Measurements from ENCODE around the gene RBM26. TPM values are rescaled to one million over a fixed set of nuclear protein-coding genes. Genes with fewer than 3 reads are reported as not detected.

RBM26 gene
- total RNA-seq, result 10 to 100 TPM; 59.3 to 70.3 (median 66.5) TPM
- 80.8 TPM for total RNA-seq (2013)

GRCh38 chr13:79405831-79406596, at the start of gene RBM26:
Gene RBM26 (minus strand): TSS chr13:79406255. CDS start chr13:79405774, 481 bp downstream.
- Histone ChIP-seq H3K36me3 (ENCODE audit: control insufficient read depth, insufficient read depth, low read length) (no peaks in the 10 kb centered on the region), H3K27me3 (ENCODE audit: control insufficient read depth, insufficient read depth, low read length) (no peaks in the 10 kb centered on the region), H3K9me3 (ENCODE audit: control insufficient read depth, insufficient read depth, low read length) (no peaks in the 10 kb centered on the region), H3K27ac (ENCODE audit: low read length) (peak within 1 kb of the TSS; percentile 96), H3K4me1 (ENCODE audit: control insufficient read depth, insufficient read depth, low read length) (peaks cover 9% of the 10 kb centered on the region), H3K4me3 (ENCODE audit: low read length) (peak within 1 kb of the TSS; percentile 92)
- Mint-ChIP-seq H3K4me1 (peaks cover 13 to 24% of the 10 kb centered on the region in 2 donors), H3K36me3 (no peaks in the 10 kb centered on the region), H3K9me3 (no peaks in the 10 kb centered on the region), H3K27ac (no peak within 1 kb of the TSS), H3K4me3 (peak within 1 kb of the TSS; percentile 83), H3K27me3 (ENCODE audit: low read depth in 2 of 2) (no peaks in the 10 kb centered on the region)
- ATAC-seq (peak; percentile 89 to 92 (median 89)), DNase-seq (peak; percentile 91 to 98)
- under 1% methylated on average over 71 of the region's 72 CpGs for WGBS (ENCODE audit: insufficient coverage)
- no peak for TF ChIP-seq CTCF (IDR thresholded peaks at IDR 0.05)
- intact Hi-C loops (cut with micrococcal nuclease), result loop anchor here (1.0 to 10.0 kb wide), 2 partner anchors 45 to 751 kb away; partner anchors contain the start of gene OBI1

GRCh38 chr13:79455331-79455730, 49.3 kb upstream of the RBM26 start:
- Histone ChIP-seq H3K9me3 (ENCODE audit: control insufficient read depth, insufficient read depth, low read length) (no peaks in the 10 kb centered on the region), H3K4me1 (ENCODE audit: control insufficient read depth, insufficient read depth, low read length) (peaks cover 6% of the 10 kb centered on the region), H3K4me3 (ENCODE audit: low read length) (no peak overlapping the region), H3K27ac (ENCODE audit: low read length) (no peak overlapping the region), H3K27me3 (ENCODE audit: control insufficient read depth, insufficient read depth, low read length) (no peaks in the 10 kb centered on the region), H3K36me3 (ENCODE audit: control insufficient read depth, insufficient read depth, low read length) (no peaks in the 10 kb centered on the region)
- intact Hi-C loops (cut with micrococcal nuclease), result no loop called here
- Mint-ChIP-seq H3K27me3 (ENCODE audit: low read depth in 2 of 2) (peaks cover 5 to 6% of the 10 kb centered on the region in 2 donors), H3K4me3 (no peak overlapping the region), H3K4me1 (peaks cover 21 to 22% of the 10 kb centered on the region in 2 donors), H3K27ac (no peak overlapping the region), H3K36me3 (no peaks in the 10 kb centered on the region), H3K9me3 (no peaks in the 10 kb centered on the region)
- DNase-seq, result no peak
- WGBS (ENCODE audit: insufficient coverage), result 90% methylated on average over 7 of the region's 7 CpGs
- TF ChIP-seq CTCF (IDR thresholded peaks at IDR 0.05), result no peak
- ATAC-seq, result no peak

GRCh38 chr13:79452239-79452913, 46.3 kb upstream of the RBM26 start:
- Mint-ChIP-seq H3K4me3 (peak overlapping the region; percentile 45), H3K27ac (peak overlapping the region; percentile 84 to 87), H3K27me3 (ENCODE audit: low read depth in 2 of 2) (no peaks in the 10 kb centered on the region), H3K9me3 (no peaks in the 10 kb centered on the region), H3K36me3 (no peaks in the 10 kb centered on the region), H3K4me1 (peaks cover 40 to 45% of the 10 kb centered on the region in 2 donors)
- Histone ChIP-seq H3K4me3 (ENCODE audit: low read length) (no peak overlapping the region), H3K4me1 (ENCODE audit: control insufficient read depth, insufficient read depth, low read length) (peaks cover 15% of the 10 kb centered on the region), H3K9me3 (ENCODE audit: control insufficient read depth, insufficient read depth, low read length) (no peaks in the 10 kb centered on the region), H3K27ac (ENCODE audit: low read length) (no peak overlapping the region), H3K36me3 (ENCODE audit: control insufficient read depth, insufficient read depth, low read length) (no peaks in the 10 kb centered on the region), H3K27me3 (ENCODE audit: control insufficient read depth, insufficient read depth, low read length) (no peaks in the 10 kb centered on the region)
- intact Hi-C loops (cut with micrococcal nuclease), result no loop called here
- no peak for TF ChIP-seq CTCF (IDR thresholded peaks at IDR 0.05)
- WGBS (ENCODE audit: insufficient coverage), result 94% methylated on average over 2 of the region's 3 CpGs
- DNase-seq (peak in 1 of 2 donors; percentile 4), ATAC-seq (no peak)

Data from natural killer cell (primary cell).